WI38 (cell line): ENCODE results near the gene APOBEC2.

Experiments
- H3K4me3 ChIP-seq: 2 replicates; pipeline ENCODE4 v1.5.1; 2011; ENCODE audit warnings: low read depth, mild to moderate bottlenecking, control low read depth, low read length
- TF ChIP-seq, protein P1 (sequence below): IDR thresholded peaks from 2 replicates; pipeline ENCODE4 v1.5.1; 2012; ENCODE audit warnings: low read depth, mild to moderate bottlenecking, control low read depth, low read length

The APOBEC2 gene

DNA sequence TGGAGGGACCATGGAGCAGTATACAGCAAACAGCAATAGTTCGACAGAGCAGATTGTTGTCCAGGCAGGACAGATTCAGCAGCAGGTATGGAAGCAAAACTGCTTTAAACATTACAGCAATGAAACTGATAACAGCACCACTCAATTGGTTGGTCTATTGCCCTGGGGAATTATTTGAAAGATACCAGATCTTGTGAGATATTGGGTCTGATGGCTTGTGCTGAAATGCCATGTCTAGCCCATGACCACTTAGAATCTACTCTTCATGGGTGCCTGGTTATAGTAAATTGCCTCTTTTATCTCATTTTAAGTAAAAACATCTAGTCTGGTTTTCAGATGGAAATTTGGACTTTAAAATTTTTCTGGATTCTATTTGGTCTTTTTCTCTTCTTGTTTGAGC, 26.1 kb downstream of the APOBEC2 start:
- TF ChIP-seq, protein P1, sequence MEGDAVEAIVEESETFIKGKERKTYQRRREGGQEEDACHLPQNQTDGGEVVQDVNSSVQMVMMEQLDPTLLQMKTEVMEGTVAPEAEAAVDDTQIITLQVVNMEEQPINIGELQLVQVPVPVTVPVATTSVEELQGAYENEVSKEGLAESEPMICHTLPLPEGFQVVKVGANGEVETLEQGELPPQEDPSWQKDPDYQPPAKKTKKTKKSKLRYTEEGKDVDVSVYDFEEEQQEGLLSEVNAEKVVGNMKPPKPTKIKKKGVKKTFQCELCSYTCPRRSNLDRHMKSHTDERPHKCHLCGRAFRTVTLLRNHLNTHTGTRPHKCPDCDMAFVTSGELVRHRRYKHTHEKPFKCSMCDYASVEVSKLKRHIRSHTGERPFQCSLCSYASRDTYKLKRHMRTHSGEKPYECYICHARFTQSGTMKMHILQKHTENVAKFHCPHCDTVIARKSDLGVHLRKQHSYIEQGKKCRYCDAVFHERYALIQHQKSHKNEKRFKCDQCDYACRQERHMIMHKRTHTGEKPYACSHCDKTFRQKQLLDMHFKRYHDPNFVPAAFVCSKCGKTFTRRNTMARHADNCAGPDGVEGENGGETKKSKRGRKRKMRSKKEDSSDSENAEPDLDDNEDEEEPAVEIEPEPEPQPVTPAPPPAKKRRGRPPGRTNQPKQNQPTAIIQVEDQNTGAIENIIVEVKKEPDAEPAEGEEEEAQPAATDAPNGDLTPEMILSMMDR = no peak
- no peak overlapping the region for H3K4me3 ChIP-seq

DNA sequence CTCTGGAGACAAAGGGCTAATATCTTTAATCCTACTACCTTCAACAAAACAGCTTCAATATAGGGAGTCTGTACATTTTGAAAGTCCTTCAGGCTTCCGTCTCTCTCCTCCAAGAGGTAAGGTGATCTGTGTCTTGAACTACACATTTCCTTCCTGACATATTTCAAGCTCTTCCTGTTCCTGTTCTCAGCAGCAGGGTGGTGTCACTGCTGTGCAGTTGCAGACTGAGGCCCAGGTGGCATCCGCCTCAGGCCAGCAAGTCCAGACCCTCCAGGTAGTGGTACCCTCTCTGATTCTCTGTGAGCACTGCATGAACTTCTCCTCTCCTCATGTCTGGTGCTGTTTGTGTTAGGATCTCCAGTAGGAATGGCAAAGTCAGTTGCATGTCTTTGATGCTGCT, 27.6 kb downstream of the APOBEC2 start:
- H3K4me3 ChIP-seq = no peak overlapping the region
- TF ChIP-seq, protein P1 = no peak

DNA sequence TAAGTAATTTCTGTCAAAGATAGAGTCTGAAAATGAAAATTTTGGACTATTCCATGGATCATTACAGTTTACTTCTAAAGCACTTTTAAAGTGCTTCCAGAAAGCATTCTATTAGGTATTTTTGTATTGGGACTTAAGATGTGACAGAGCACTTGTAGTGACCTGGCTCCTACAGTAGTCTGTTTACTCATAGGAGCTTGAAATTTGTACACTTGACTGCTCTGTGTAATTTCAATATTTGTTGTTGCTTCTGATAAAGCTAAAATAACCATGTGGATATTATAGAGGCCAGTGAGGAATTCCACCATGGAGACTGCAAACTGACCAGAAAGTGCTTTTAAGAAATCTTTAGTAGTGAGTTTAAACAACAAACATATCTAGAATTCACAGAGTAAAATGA, 30.1 kb downstream of the APOBEC2 start:
- TF ChIP-seq, protein P1 = no peak
- H3K4me3 ChIP-seq = no peak overlapping the region

DNA sequence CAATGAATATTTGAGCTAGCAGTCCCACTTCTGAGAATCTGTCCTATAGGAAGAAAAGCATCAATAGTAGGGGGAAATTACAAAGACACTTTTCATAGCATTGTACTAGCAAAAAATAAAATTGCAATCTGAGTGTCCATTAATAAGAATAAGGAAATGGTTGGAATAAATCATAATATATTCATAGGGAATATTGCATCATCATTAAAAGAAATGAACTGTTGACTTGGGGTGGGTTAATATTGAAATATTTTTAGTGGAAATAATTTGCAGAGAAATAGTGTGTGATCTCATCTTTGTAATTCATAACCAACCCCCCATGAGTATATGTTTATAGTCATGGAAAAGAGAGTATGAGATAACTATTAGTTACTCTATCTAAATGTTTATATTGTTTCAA, 32.2 kb downstream of the APOBEC2 start:
- H3K4me3 ChIP-seq = no peak overlapping the region
- TF ChIP-seq, protein P1 = no peak

DNA sequence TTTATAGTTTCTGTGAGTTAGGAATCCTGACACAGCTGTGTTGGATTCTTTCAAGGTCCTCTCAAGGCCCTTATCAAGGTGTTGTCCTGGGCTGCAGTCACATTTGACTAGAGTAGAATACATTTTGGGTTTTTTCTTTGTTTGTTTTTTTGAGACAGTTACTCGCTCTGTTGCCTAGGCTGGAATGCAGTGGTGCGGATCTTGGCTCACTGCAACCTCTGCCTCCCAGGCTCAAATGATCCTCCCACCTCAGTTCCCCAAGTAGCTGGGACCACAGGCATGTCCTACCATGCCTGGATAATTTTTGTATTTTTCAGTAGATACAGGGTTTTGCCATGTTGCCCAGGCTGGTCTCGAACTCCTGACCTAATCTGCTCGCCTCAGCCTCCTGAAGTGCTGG, 35.4 kb downstream of the APOBEC2 start:
- H3K4me3 ChIP-seq = no peak overlapping the region

DNA sequence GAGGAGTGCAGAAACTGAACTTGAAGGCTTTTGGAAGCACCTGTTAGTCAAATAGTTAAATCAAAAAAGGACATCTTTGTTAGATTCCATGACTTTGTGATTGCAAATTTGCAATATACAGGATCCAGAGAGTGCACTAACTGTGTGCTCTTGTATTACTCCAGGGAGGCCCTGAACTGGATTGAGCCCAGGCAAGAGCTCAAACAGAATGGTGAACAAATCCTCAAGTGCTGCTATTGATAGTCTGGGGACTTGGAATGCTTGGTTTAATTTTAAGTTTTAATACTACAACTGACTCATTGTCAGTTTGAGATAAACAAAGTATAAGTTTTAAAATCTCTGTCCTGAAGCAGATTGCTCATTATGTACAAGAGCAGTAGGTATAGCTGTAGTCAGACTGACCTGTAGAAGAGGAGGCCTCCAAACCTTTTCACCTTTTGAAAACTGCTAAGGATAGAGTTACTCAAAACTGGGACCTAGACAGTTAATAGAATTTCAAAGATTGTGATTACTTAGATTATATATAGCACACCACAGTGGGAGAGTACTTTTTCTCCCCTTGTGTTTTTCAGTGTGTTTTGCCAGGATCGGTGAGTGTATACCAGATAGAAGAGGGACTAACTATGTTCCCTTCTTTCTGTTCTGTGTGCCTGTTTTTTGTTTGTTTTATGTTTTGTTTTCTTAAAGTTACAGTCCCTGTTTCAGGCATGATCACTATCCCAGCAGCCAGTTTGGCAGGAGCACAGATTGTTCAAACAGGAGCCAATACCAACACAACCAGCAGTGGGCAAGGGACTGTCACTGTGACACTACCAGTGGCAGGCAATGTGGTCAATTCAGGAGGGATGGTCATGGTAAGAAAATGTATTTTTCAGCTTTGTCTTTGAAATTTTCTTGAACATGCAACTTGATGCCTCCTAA, 38.1 kb downstream of the APOBEC2 start:
- H3K4me3 ChIP-seq = no peak overlapping the region
- TF ChIP-seq, protein P1 = no peak

More for the DNA sequence above, 35.4 kb downstream of the APOBEC2 start:
- TF ChIP-seq, protein P1 = no peak

DNA sequence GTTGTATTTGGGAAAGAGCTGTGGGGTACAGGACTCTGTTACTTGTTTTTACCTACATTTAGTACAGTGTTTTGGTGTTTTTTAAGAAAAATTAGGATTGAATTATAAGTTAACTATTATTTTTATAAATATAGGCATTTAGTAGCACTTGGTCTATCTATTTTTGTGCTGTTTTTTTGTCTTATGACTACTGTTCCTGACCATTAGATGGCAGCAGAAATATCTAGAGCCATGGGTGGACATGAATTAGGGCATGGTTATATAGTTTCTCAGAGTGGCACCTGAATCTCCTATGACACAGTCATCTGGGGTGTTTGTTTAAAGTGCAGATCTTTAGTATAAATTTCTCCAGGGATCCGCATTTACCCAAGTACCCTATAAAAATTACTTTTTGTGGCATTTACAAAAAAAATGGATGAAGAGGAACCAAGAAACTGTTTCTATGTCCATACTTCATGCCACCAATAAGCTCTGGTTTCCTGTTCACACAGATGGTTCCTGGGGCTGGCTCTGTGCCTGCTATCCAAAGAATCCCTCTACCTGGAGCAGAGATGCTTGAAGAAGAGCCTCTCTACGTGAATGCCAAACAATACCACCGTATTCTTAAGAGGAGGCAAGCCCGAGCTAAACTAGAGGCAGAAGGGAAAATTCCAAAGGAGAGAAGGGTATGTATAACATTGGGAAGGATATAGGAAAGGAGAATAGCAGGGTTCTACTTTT, 39.6 kb downstream of the APOBEC2 start:
- TF ChIP-seq, protein P1 = no peak; the same call in 1 of the 2 replicates

More for the DNA sequence above, 39.6 kb downstream of the APOBEC2 start:
- no peak overlapping the region for H3K4me3 ChIP-seq
